Mesendoderm (in vitro differentiated cells): ENCODE data around the gene CIAO2A.

Source experiments
- DNase-seq: peaks from one replicate; pipeline ENCODE4 v3.0.0; 2013
- H2AK5ac ChIP-seq: 2 replicates; pipeline ENCODE4 v1.6.1; 2013; ENCODE audit warnings: low read length, inconsistent platforms
- H2BK120ac ChIP-seq: 2 replicates; pipeline ENCODE4 v1.6.1; 2013; ENCODE audit warnings: low read depth, mild to moderate bottlenecking, low read length, moderate library complexity, mixed read lengths
- H2BK15ac ChIP-seq: replicated peaks from 2 replicates; pipeline ENCODE4 v1.6.1; 2013; ENCODE audit warnings: low read depth, mild to moderate bottlenecking, moderate library complexity
- H2BK5ac ChIP-seq: 2 replicates; pipeline ENCODE4 v1.6.1; 2013; ENCODE audit warnings: low read length, inconsistent platforms
- H3K18ac ChIP-seq: 2 replicates; pipeline ENCODE4 v1.6.1; 2013; ENCODE audit warnings: mild to moderate bottlenecking, low read length, mixed read lengths
- H3K23ac ChIP-seq: one replicate; pipeline ENCODE4 v1.6.1; 2013; ENCODE audit warnings: low read length
- H3K27ac ChIP-seq: 2 replicates; pipeline ENCODE4 v1.5.1; 2013; ENCODE audit warnings: low read depth, mild to moderate bottlenecking, inconsistent platforms, low read length, moderate library complexity
- H3K27me3 ChIP-seq: 2 replicates; pipeline ENCODE4 v1.6.1; 2013; ENCODE audit warnings: low read length, control low read depth, mild to moderate bottlenecking, inconsistent platforms; ENCODE audit not compliant: insufficient read depth, poor library complexity
- H3K36me3 ChIP-seq: 2 replicates; pipeline ENCODE4 v1.6.1; 2013; ENCODE audit warnings: low read length, inconsistent platforms; ENCODE audit not compliant: control insufficient read depth, insufficient read depth
- H3K4ac ChIP-seq: one replicate; pipeline ENCODE4 v1.6.1; 2013; ENCODE audit warnings: low read depth, mild to moderate bottlenecking, low read length, moderate library complexity
- H3K4me1 ChIP-seq: 2 replicates; pipeline ENCODE4 v1.6.1; 2013; ENCODE audit warnings: low read depth, low read length, inconsistent platforms; ENCODE audit not compliant: control insufficient read depth
- H3K4me2 ChIP-seq: 2 replicates; pipeline ENCODE4 v1.6.1; 2013; ENCODE audit warnings: low read length
- H3K4me3 ChIP-seq: 2 replicates; pipeline ENCODE4 v1.5.1; 2013; ENCODE audit warnings: mild to moderate bottlenecking, low read length
- H3K56ac ChIP-seq: one replicate; pipeline ENCODE4 v1.6.1; 2013; ENCODE audit warnings: low read length
- H3K79me1 ChIP-seq: 2 replicates; pipeline ENCODE4 v1.6.1; 2013; ENCODE audit warnings: low read length, inconsistent platforms
- H3K79me2 ChIP-seq: 2 replicates; pipeline ENCODE4 v1.6.1; 2013; ENCODE audit warnings: mild to moderate bottlenecking, low read length; ENCODE audit not compliant: control insufficient read depth, insufficient read depth
- H3K9ac ChIP-seq: 2 replicates; pipeline ENCODE4 v1.6.1; 2013; ENCODE audit warnings: low read length, inconsistent platforms
- H4K5ac ChIP-seq: one replicate; pipeline ENCODE4 v1.6.1; 2013; ENCODE audit warnings: low read length
- H4K8ac ChIP-seq: one replicate; pipeline ENCODE4 v1.6.1; 2013; ENCODE audit warnings: low read depth, mild to moderate bottlenecking, control low read depth, low read length, moderate library complexity
- WGBS: extraction: QIAGEN DNeasy Blood & Tissue Kit; methylation state at CpG from one replicate; pipeline ENCODE4 v1.1.7; 2013; ENCODE audit warnings: low lambda C conversion rate, missing lambda C conversion rate; ENCODE audit not compliant: insufficient coverage; ENCODE audit errors: extremely low coverage; 5-methylcytosine and 5-hydroxymethylcytosine counted together

The CIAO2A gene

DNA sequence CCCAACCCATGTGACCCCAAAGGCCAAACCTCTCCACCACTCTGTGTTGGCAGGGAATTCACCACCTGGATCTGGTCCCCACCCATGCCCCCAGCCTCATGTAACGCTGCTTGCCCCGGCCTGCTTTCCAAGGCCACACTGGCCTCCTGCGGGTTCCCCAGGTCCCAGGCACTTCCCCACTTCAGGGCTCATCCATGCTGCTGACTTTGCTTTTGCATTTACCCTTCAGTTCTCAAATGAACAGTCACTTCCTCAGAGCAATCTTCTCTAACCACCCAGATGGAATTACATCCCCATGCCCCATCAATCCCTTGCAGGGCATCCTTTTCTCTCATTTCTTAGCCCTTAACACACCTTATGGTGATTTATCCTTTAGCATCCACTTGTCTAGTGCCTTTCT lies 56.5 kb downstream of the CIAO2A start:
- H2BK5ac ChIP-seq = no peak overlapping the region
- no CpG with 5 or more reads among the region's 3 CpGs for WGBS
- no peaks in the 10 kb centered on the region for H3K27me3 ChIP-seq

DNA sequence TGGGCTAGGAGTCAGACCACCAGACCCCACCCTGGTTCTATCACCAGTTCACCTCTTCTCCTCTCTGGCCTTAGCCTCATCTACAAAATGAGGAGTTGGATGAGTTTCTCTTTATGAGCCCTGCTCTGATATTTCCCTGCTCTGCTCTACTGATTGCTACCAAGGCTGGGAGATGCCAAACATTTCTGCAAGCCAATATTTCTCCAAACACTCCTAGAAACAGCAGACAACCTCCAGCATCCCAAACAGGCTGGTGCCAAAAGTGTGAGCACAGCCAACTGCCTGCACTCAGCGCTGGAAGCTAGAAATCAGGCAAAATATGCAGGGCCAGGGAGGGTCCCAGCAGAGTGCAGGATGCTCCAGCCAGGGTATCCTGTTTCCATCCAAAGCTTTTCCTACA lies 58.1 kb downstream of the CIAO2A start:
- WGBS = no CpG with 5 or more reads among the region's 1 CpG

More for the DNA sequence above, 56.5 kb downstream of the CIAO2A start:
- no peak overlapping the region for H3K9ac ChIP-seq
- H3K4me3 ChIP-seq = no peak overlapping the region
- no peak overlapping the region for H3K4ac ChIP-seq
- no peak overlapping the region for H4K8ac ChIP-seq
- no peak overlapping the region for H3K27ac ChIP-seq
- H3K4me2 ChIP-seq = no peak overlapping the region
- H3K18ac ChIP-seq = no peak overlapping the region
- H3K4me1 ChIP-seq = peaks cover 3% of the 10 kb centered on the region
- H3K36me3 ChIP-seq = no peaks in the 10 kb centered on the region
- no peaks in the 10 kb centered on the region for H3K79me2 ChIP-seq
- H3K56ac ChIP-seq = no peak overlapping the region
- H3K23ac ChIP-seq = no peak overlapping the region
- no peak overlapping the region for H2AK5ac ChIP-seq
- no peaks in the 10 kb centered on the region for H3K79me1 ChIP-seq
- DNase-seq = no peak
- H4K5ac ChIP-seq = no peak overlapping the region
- H2BK120ac ChIP-seq = no peak overlapping the region
- no peak overlapping the region for H2BK15ac ChIP-seq

DNA sequence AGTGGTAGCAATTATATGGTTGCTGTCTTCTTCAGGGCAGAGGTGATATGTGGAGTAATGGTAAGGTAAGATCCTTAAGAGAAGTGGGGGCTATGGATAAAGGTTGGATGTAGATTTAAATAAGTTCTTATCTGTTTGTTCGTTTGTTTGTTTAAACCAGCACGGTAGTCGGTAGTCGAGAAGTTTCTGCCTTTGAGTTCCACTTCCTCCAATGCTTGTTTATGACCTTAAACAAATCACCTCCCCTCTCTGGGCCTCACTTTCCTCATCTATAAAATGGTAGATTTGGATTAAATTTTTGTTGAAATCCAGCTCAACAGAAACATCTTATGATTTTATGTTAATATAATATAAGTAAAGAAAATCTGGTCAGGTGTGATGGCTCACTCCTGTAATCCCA lies 59.1 kb downstream of the CIAO2A start:
- Histone ChIP-seq H3K36me3 (no peaks in the 10 kb centered on the region), H3K18ac (no peak overlapping the region), H4K5ac (no peak overlapping the region), H3K79me1 (no peaks in the 10 kb centered on the region), H3K27me3 (no peaks in the 10 kb centered on the region), H3K79me2 (no peaks in the 10 kb centered on the region), H4K8ac (no peak overlapping the region), H3K23ac (no peak overlapping the region), H3K4me3 (no peak overlapping the region), H3K27ac (no peak overlapping the region), H2AK5ac (no peak overlapping the region), H3K4ac (no peak overlapping the region), H2BK5ac (no peak overlapping the region), H3K4me1 (peaks cover 3% of the 10 kb centered on the region), H3K9ac (no peak overlapping the region), H2BK15ac (no peak overlapping the region), H3K56ac (no peak overlapping the region), H2BK120ac (no peak overlapping the region), H3K4me2 (no peak overlapping the region)
- DNase-seq = no peak
- WGBS = no CpG with 5 or more reads among the region's 4 CpGs

More for the DNA sequence above, 58.1 kb downstream of the CIAO2A start:
- H3K27me3 ChIP-seq = no peaks in the 10 kb centered on the region
- H2BK15ac ChIP-seq = no peak overlapping the region
- no peak overlapping the region for H3K4me2 ChIP-seq
- no peak overlapping the region for H2BK5ac ChIP-seq
- no peak overlapping the region for H3K4me3 ChIP-seq
- H3K4ac ChIP-seq = no peak overlapping the region
- no peak overlapping the region for H4K5ac ChIP-seq
- no peak overlapping the region for H3K56ac ChIP-seq
- no peaks in the 10 kb centered on the region for H3K36me3 ChIP-seq
- H3K79me1 ChIP-seq = no peaks in the 10 kb centered on the region
- no peaks in the 10 kb centered on the region for H3K79me2 ChIP-seq
- H3K23ac ChIP-seq = no peak overlapping the region
- H3K27ac ChIP-seq = no peak overlapping the region
- H2BK120ac ChIP-seq = no peak overlapping the region
- H2AK5ac ChIP-seq = no peak overlapping the region
- H3K9ac ChIP-seq = no peak overlapping the region
- DNase-seq = no peak
- no peak overlapping the region for H3K18ac ChIP-seq
- H3K4me1 ChIP-seq = peaks cover 3% of the 10 kb centered on the region
- H4K8ac ChIP-seq = no peak overlapping the region

DNA sequence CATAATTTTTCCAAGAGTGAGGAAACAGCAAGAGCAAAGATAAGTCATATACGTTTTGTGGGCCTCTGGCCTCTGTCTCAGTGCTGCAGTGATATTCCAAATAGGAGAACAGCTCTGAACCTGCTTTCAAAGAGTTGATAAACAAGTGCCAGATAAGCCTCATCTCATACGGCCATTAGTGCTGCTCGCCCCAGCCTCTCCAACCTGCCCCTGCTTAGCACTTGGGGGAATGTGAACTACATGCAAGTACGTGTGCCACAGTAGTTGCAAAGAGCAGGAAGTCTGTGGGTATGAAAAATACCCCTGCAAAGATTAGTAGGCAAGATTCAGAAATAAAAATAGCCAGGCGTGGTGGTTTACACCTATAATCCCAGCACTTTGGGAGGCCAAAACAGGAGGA lies 61.3 kb downstream of the CIAO2A start:
- no peak overlapping the region for H2AK5ac ChIP-seq
- H3K4ac ChIP-seq = no peak overlapping the region
- H3K18ac ChIP-seq = no peak overlapping the region
- no peak overlapping the region for H3K56ac ChIP-seq
- H2BK15ac ChIP-seq = no peak overlapping the region
- H3K4me1 ChIP-seq = no peaks in the 10 kb centered on the region
- H2BK5ac ChIP-seq = no peak overlapping the region
- no peak overlapping the region for H4K5ac ChIP-seq
- no peak overlapping the region for H3K23ac ChIP-seq
- no peaks in the 10 kb centered on the region for H3K79me1 ChIP-seq
- no peak overlapping the region for H4K8ac ChIP-seq
- DNase-seq = no peak
- H3K4me2 ChIP-seq = no peak overlapping the region
- H3K36me3 ChIP-seq = no peaks in the 10 kb centered on the region
- H2BK120ac ChIP-seq = no peak overlapping the region
- no CpG with 5 or more reads among the region's 5 CpGs for WGBS
- no peaks in the 10 kb centered on the region for H3K27me3 ChIP-seq
- no peak overlapping the region for H3K9ac ChIP-seq
- no peak overlapping the region for H3K27ac ChIP-seq
- no peak overlapping the region for H3K4me3 ChIP-seq
- H3K79me2 ChIP-seq = no peaks in the 10 kb centered on the region

DNA sequence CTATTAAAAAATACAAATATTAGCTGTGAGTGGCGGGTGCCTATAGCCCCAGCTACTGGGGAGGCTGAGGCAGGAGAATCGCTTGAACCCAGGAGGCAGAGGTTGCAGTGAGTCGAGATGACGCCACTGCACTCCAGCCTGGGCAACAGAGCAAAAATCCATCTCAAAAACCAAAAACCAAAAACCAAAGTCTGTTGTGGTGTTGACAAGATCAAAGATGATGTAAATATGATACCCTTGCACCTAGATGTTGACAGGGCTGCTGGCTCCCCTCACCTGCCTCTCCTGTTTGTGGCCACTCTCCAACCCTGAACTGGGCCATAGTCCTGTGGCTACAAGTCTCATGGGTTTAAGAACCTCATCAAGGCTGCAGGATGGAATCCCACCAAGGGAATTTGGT lies 63.5 kb downstream of the CIAO2A start:
- H3K23ac ChIP-seq = no peak overlapping the region

DNA sequence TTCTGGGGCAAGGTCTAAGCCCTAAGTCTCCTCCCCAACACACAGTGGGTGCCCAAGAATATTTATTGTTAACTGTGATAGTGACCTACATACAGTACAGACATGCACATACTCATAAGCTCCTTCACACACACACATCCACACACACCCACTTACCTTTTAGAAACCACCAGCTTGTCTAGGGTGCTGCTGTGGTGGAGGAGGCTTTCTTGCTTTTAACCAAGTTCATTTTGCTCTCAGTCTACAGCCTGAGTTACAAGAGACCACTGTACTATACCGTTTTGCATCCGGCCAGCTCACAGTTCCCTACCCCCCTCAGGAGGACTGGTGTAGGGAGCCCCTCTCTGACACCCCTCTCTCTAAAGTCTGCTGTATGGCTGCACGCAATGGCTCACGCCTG lies 64.0 kb downstream of the CIAO2A start:
- H4K5ac ChIP-seq = no peak overlapping the region
- H3K4me2 ChIP-seq = no peak overlapping the region
- H3K27me3 ChIP-seq = no peaks in the 10 kb centered on the region
- H2AK5ac ChIP-seq = no peak overlapping the region
- H2BK5ac ChIP-seq = no peak overlapping the region
- H3K79me1 ChIP-seq = no peaks in the 10 kb centered on the region
- no peak overlapping the region for H2BK15ac ChIP-seq
- no peak overlapping the region for H3K56ac ChIP-seq
- DNase-seq = no peak
- no peak overlapping the region for H3K18ac ChIP-seq
- no peaks in the 10 kb centered on the region for H3K79me2 ChIP-seq
- H3K23ac ChIP-seq = no peak overlapping the region
- no peak overlapping the region for H3K4ac ChIP-seq
- H3K4me1 ChIP-seq = no peaks in the 10 kb centered on the region
- no CpG with 5 or more reads among the region's 4 CpGs for WGBS
- no peak overlapping the region for H3K4me3 ChIP-seq
- no peak overlapping the region for H3K27ac ChIP-seq
- H3K36me3 ChIP-seq = no peaks in the 10 kb centered on the region
- H4K8ac ChIP-seq = no peak overlapping the region
- H3K9ac ChIP-seq = no peak overlapping the region
- H2BK120ac ChIP-seq = no peak overlapping the region

More for the DNA sequence above, 63.5 kb downstream of the CIAO2A start:
- no peaks in the 10 kb centered on the region for H3K27me3 ChIP-seq
- WGBS = no CpG with 5 or more reads among the region's 4 CpGs
- no peak overlapping the region for H3K9ac ChIP-seq
- H3K56ac ChIP-seq = no peak overlapping the region
- no peak overlapping the region for H4K8ac ChIP-seq
- no peak overlapping the region for H2BK15ac ChIP-seq
- H3K4me3 ChIP-seq = no peak overlapping the region
- H3K79me1 ChIP-seq = no peaks in the 10 kb centered on the region
- no peak overlapping the region for H2BK120ac ChIP-seq
- H3K4ac ChIP-seq = no peak overlapping the region
- H2AK5ac ChIP-seq = no peak overlapping the region
- no peak overlapping the region for H3K18ac ChIP-seq
- no peaks in the 10 kb centered on the region for H3K79me2 ChIP-seq
- no peak overlapping the region for H3K4me2 ChIP-seq
- H3K36me3 ChIP-seq = no peaks in the 10 kb centered on the region
- H4K5ac ChIP-seq = no peak overlapping the region
- H3K4me1 ChIP-seq = no peaks in the 10 kb centered on the region
- no peak overlapping the region for H2BK5ac ChIP-seq
- H3K27ac ChIP-seq = no peak overlapping the region
- DNase-seq = no peak
